HepG2 (cell line): ENCODE results near the gene DNAJC4. TPM values are rescaled to one million over a fixed set of nuclear protein-coding genes. Genes with fewer than 3 reads are reported as not detected.

Experiments used
- ATAC-seq: fragments of 200-7000 bp; cut with Tn5 transposase; 3 replicates; pipeline ENCODE4 v1.9.1; 2020; ENCODE audit warnings: mild to moderate bottlenecking, moderate library complexity
- BruUV-seq: library from RNA; stranded (reverse); fragments of 400-500 nt; replicated peaks from 2 replicates; lab custom pipeline; 2021; lab: Mats Ljungman, UMichigan
- CTCF ChIA-PET: fragments of 300-600 bp; formaldehyde crosslinking; extraction: SDS; loops from one replicate; lab custom pipeline; 2021; ENCODE audit warnings: low total read pairs, inconsistent platforms, low intra/inter-chr PET ratio; lab: Yijun Ruan, JAX
- POLR2A ChIA-PET: fragments of 350-600 bp; sonication (Branson Sonifier 250); formaldehyde crosslinking; loops from one replicate; lab custom pipeline; 2020; ENCODE audit warnings: antibody characterized with exemption, inconsistent platforms; lab: Yijun Ruan, JAX
- DNase-seq: peaks from one replicate; pipeline ENCODE4 v3.0.0-alpha.2; 2015; ENCODE audit warnings: low spot score
- FAIRE-seq: peaks from 3 replicates; lab custom pipeline; 2011; peaks lifted over from hg19 to GRCh38; lab: Jason Lieb, UNC
- H2AFZ ChIP-seq: one replicate; pipeline ENCODE4 v1.6.1; 2011; ENCODE audit warnings: low read length, inconsistent platforms
- H3K27ac ChIP-seq: fragments of 300-600 bp; 3 replicates; pipeline ENCODE4 v1.8.0; 2011; ENCODE audit warnings: mixed run types, mild to moderate bottlenecking, mixed read lengths, low read length, inconsistent platforms; ENCODE audit not compliant: insufficient read depth; ENCODE audit errors: extremely low read length
- H3K27me3 ChIP-seq, 2 experiments: fragments of 200-600 bp in 1 of 2; 2 replicates in 1 of 2; 3 replicates in 1 of 2; pipeline versions ENCODE4 v1.6.0 to v1.8.0; 2011; ENCODE audit warnings: low read length in 2 of 2, mild to moderate bottlenecking in 2 of 2, moderate library complexity in 2 of 2, inconsistent platforms in 1 of 2; ENCODE audit not compliant: insufficient read depth in 2 of 2, control insufficient read depth in 1 of 2
- H3K36me3 ChIP-seq, 2 experiments: fragments of 200-600 bp in 1 of 2; replicated peaks in 1 of 2; 2 replicates in 1 of 2; 3 replicates in 1 of 2; pipeline versions ENCODE4 v1.5.1 to v1.8.0; 2011; ENCODE audit warnings: low read length in 2 of 2, inconsistent platforms in 1 of 2; ENCODE audit not compliant: insufficient read depth in 2 of 2, control insufficient read depth in 1 of 2
- H3K4me1 ChIP-seq: 2 replicates; pipeline ENCODE4 v1.5.1; 2012; ENCODE audit warnings: low read length, inconsistent platforms; ENCODE audit not compliant: insufficient read depth
- H3K4me2 ChIP-seq: 2 replicates; pipeline ENCODE4 v1.6.0; 2011; ENCODE audit warnings: low read depth, low read length, inconsistent platforms
- H3K4me3 ChIP-seq, 3 experiments: fragments of 200-600 bp in 1 of 3; sonication (generic), shearing (Covaris generic) in 1 of 3; replicated peaks in 1 of 3; 2 replicates each; pipeline ENCODE4 v1.5.1; 2011 to 2016; ENCODE audit warnings: low read length in 3 of 3, inconsistent platforms in 2 of 3, low read depth in 2 of 3, mild to moderate bottlenecking in 2 of 3, control low read depth in 1 of 3, mixed read lengths in 1 of 3; ENCODE audit not compliant: insufficient read depth in 1 of 3
- H3K79me2 ChIP-seq: one replicate; pipeline ENCODE4 v1.6.1; 2011; ENCODE audit warnings: low read length, inconsistent platforms; ENCODE audit not compliant: insufficient read depth
- H3K9ac ChIP-seq: 2 replicates; pipeline ENCODE4 v1.6.0; 2011; ENCODE audit warnings: mild to moderate bottlenecking, low read depth, low read length, inconsistent platforms; ENCODE audit not compliant: insufficient read depth
- H3K9me3 ChIP-seq: 2 replicates; pipeline ENCODE4 v1.5.1; 2012; ENCODE audit warnings: mild to moderate bottlenecking, low read length
- H4K20me1 ChIP-seq: 2 replicates; pipeline ENCODE4 v1.6.0; 2011; ENCODE audit warnings: inconsistent platforms, mild to moderate bottlenecking, low read length, moderate library complexity; ENCODE audit not compliant: insufficient read depth
- CEBPG ChIP-seq: IDR thresholded peaks from 2 replicates; pipeline ENCODE4 v1.6.1; 2016
- HDAC2 ChIP-seq: sonication (generic); formaldehyde crosslinking; IDR thresholded peaks from 2 replicates; pipeline ENCODE4 v1.4.0; 2020; ENCODE audit warnings: missing genetic modification reagents
- NAIF1 ChIP-seq: sonication (generic); formaldehyde crosslinking; IDR thresholded peaks from 2 replicates; pipeline ENCODE4 v1.5.0; 2020; ENCODE audit warnings: mild to moderate bottlenecking, missing genetic modification reagents, borderline replicate concordance
- NFYB ChIP-seq: sonication (generic); formaldehyde crosslinking; IDR thresholded peaks from 2 replicates; pipeline ENCODE4 v1.4.0; 2020; ENCODE audit warnings: missing genetic modification reagents
- PHF5A ChIP-seq: IDR thresholded peaks from one replicate; pipeline ENCODE4 v1.6.1; 2018; ENCODE audit warnings: low read depth, missing genetic modification reagents; ENCODE audit not compliant: unreplicated experiment
- PITX1 ChIP-seq: sonication (generic); formaldehyde crosslinking; IDR thresholded peaks from 2 replicates; pipeline ENCODE4 v1.5.1; 2020; ENCODE audit warnings: mild to moderate bottlenecking, missing genetic modification reagents
- ZMAT3 ChIP-seq: sonication (generic); formaldehyde crosslinking; conservative IDR thresholded peaks from 2 replicates; pipeline ENCODE4 v1.7.0; 2021; ENCODE audit warnings: missing genetic modification reagents
- ZNF136 ChIP-seq: sonication (generic); formaldehyde crosslinking; IDR thresholded peaks from 2 replicates; pipeline ENCODE4 v1.8.1; 2022; ENCODE audit warnings: low read depth, mild to moderate bottlenecking, moderate library complexity, missing genetic modification reagents
- ZNF205 ChIP-seq: IDR thresholded peaks from 2 replicates; pipeline ENCODE4 v1.6.1; 2018; ENCODE audit warnings: missing biosample characterization, missing genetic modification reagents
- ZNF629 ChIP-seq: sonication (generic); formaldehyde crosslinking; conservative IDR thresholded peaks from 2 replicates; pipeline ENCODE4 v1.5.0; 2020; ENCODE audit warnings: missing genetic modification reagents
- ZNF749 ChIP-seq: sonication (generic); formaldehyde crosslinking; IDR thresholded peaks from 2 replicates; pipeline ENCODE4 v1.8.0; 2022; ENCODE audit warnings: mild to moderate bottlenecking, missing genetic modification reagents, moderate library complexity, borderline replicate concordance
- ZZZ3 ChIP-seq: sonication (generic); formaldehyde crosslinking; IDR thresholded peaks from 2 replicates; pipeline ENCODE4 v1.4.0; 2020; ENCODE audit warnings: missing genetic modification reagents, mild to moderate bottlenecking, borderline replicate concordance
- WGBS: methylation state at CpG from one replicate; pipeline ENCODE4 v1.1.6; 2017; ENCODE audit warnings: low lambda C conversion rate; 5-methylcytosine and 5-hydroxymethylcytosine counted together
- in situ Hi-C: cut with HindIII; loops from 2 replicates; pipeline ENCODE4 v1.10.0; 2017; ENCODE audit warnings: low pct_unique_long_range_greater_than_20kb; ENCODE audit not compliant: extremely low pct_ligation_motif_present
- intact Hi-C: fragments of 100-400 bp; cut with micrococcal nuclease; formaldehyde crosslinking; loops from one replicate; pipeline ENCODE4 v1.10.0; 2022; ENCODE audit not compliant: unreplicated experiment
- polyA plus RNA-seq, 8 experiments: library from polyadenylated mRNA; depleted of rRNA in 3 of 8; stranded (reverse) in 7 of 8; unstranded in 1 of 8; fragments of >200 nt; fragmentation: Illumina TruSeq in 4 of 8; extraction: Trizol in 4 of 8; gene quantifications; 2 replicates each; pipeline versions ENCODE4 v1.2.1 to v1.2.3, GENCODE V29; 2011 to 2016; ENCODE audit warnings: low read depth in 4 of 8, missing spikeins in 1 of 8, mixed read lengths in 1 of 8; ENCODE audit not compliant: insufficient read depth in 1 of 8
- total RNA-seq, 5 experiments: library from RNA; depleted of rRNA; stranded (reverse); fragments of >200 nt; fragmentation: Illumina TruSeq; extraction: Trizol; gene quantifications; 2 replicates each; pipeline ENCODE4 v1.2.3, GENCODE V29; 2016; ENCODE audit warnings: low read depth in 1 of 5
- TF ChIP-seq, protein P1 (sequence below): sonication (generic); formaldehyde crosslinking; IDR thresholded peaks from 2 replicates; pipeline ENCODE4 v1.4.0; 2020; ENCODE audit warnings: missing genetic modification reagents, mild to moderate bottlenecking, borderline replicate concordance
- TF ChIP-seq, protein P2 (sequence below): IDR thresholded peaks from 2 replicates; pipeline ENCODE4 v1.6.1; 2016; ENCODE audit warnings: low read depth

The DNAJC4 gene
- total and polyA plus RNA-seq, 2 of the 13 experiments (the other 11 are each of a cell fraction or from before 2014, with no cell fraction given), result 10.3 to 60.8 TPM

DNA sequence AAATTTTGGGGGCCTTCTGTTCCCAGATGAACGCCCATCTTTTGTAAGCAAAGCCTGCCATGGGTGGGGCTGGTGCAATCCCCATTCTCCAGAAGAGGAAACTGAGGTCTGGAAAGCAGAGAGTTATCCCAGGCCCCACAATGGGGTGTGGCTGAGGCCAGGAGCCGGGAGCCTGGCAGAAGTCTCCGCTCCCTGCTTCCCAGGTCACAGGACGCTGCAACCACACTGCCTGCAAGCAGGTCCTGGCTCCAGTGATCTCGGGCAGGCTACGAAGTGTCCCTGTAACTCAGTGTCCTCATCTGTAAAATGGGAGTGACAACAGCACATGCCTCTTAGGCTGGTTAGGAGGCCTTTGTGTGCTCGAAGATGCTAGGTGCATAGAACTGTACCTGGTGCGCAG is 22.7 kb downstream of the DNAJC4 start:
- Histone ChIP-seq H3K4me1 (peaks cover 46% of the 10 kb centered on the region), H3K27me3 (no peaks in the 10 kb centered on the region; a peak in 1 of 5 replicates), H4K20me1 (no peaks in the 10 kb centered on the region), H3K79me2 (peaks cover 7% of the 10 kb centered on the region), H3K4me2 (no peak overlapping the region), H3K4me3 (no peak overlapping the region), H3K27ac (no peak overlapping the region), H3K36me3 (peaks cover 5 to 10% of the 10 kb centered on the region in 2 experiments; a peak in 1 of 5 replicates), H2AFZ (no peak overlapping the region), H3K9me3 (no peaks in the 10 kb centered on the region), H3K9ac (no peak overlapping the region)
- CTCF ChIA-PET, result no interaction called here
- 90% methylated on average over 3 of the region's 8 CpGs for WGBS
- ATAC-seq (no peak), DNase-seq (no peak), FAIRE-seq (no peak)
- intact Hi-C loops (no loop called here), in situ Hi-C loops (no loop called here)
- no TSS peak for BruUV-seq
- TF ChIP-seq ZNF629, result peak; percentile 74
- TF ChIP-seq ZZZ3 (CRISPR knock-in tag), result no peak
- no peak for TF ChIP-seq PHF5A (CRISPR knock-in tag)
- TF ChIP-seq ZNF749 (CRISPR knock-in tag), result no peak
- TF ChIP-seq HDAC2, result no peak
- no peak for TF ChIP-seq CEBPG (CRISPR knock-in tag)
- TF ChIP-seq NFYB (CRISPR knock-in tag), result no peak
- TF ChIP-seq PITX1 (CRISPR knock-in tag), result no peak
- no peak for TF ChIP-seq ZNF136
- POLR2A ChIA-PET, result interaction anchor here (1.3 to 2.1 kb wide), 2 partner anchors 12 to 52 kb away, joined by 6 to 7 read pairs; partner anchors contain the start of gene ESRRA

DNA sequence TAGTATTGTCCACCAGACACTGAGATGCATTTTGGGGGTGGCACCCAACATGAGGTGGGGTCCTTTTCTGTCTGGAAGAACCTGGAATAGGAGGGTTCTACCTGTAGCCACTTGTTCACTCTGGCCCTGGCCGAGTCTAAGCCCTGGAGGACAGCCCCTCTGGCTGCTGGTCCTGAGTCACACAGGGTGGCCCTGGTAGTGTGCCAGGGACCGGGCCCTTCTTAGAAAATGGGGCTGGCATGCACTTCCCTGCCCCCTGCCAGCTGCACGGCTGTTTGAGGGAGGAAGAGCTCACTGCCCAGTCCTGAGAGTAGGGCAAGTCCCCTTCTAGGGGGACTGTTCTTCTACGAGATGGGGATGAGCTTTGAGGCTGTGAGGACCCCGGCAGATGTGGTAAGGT is 23.1 kb downstream of the DNAJC4 start:
- ChIA-PET POLR2A (no interaction called here), CTCF (no interaction called here)
- peaks cover 41% of the 10 kb centered on the region for H3K4me1 ChIP-seq
- WGBS, result 94% methylated on average over 5 of the region's 5 CpGs
- no peaks in the 10 kb centered on the region for H3K9me3 ChIP-seq
- FAIRE-seq (no peak), DNase-seq (no peak), ATAC-seq (no peak)
- H3K27ac ChIP-seq, result no peak overlapping the region
- no peak overlapping the region for H2AFZ ChIP-seq
- in situ Hi-C loops (no loop called here), intact Hi-C loops (no loop called here)
- H3K9ac ChIP-seq, result no peak overlapping the region
- H4K20me1 ChIP-seq, result no peaks in the 10 kb centered on the region
- H3K79me2 ChIP-seq, result peaks cover 7% of the 10 kb centered on the region
- H3K36me3 ChIP-seq, result peaks cover 7 to 10% of the 10 kb centered on the region in 2 experiments; a peak in 3 of 5 replicates
- no TSS peak for BruUV-seq
- no peaks in the 10 kb centered on the region; a peak in 1 of 5 replicates for H3K27me3 ChIP-seq
- H3K4me3 ChIP-seq, result no peak overlapping the region
- H3K4me2 ChIP-seq, result no peak overlapping the region
- TF ChIP-seq, protein P1, sequence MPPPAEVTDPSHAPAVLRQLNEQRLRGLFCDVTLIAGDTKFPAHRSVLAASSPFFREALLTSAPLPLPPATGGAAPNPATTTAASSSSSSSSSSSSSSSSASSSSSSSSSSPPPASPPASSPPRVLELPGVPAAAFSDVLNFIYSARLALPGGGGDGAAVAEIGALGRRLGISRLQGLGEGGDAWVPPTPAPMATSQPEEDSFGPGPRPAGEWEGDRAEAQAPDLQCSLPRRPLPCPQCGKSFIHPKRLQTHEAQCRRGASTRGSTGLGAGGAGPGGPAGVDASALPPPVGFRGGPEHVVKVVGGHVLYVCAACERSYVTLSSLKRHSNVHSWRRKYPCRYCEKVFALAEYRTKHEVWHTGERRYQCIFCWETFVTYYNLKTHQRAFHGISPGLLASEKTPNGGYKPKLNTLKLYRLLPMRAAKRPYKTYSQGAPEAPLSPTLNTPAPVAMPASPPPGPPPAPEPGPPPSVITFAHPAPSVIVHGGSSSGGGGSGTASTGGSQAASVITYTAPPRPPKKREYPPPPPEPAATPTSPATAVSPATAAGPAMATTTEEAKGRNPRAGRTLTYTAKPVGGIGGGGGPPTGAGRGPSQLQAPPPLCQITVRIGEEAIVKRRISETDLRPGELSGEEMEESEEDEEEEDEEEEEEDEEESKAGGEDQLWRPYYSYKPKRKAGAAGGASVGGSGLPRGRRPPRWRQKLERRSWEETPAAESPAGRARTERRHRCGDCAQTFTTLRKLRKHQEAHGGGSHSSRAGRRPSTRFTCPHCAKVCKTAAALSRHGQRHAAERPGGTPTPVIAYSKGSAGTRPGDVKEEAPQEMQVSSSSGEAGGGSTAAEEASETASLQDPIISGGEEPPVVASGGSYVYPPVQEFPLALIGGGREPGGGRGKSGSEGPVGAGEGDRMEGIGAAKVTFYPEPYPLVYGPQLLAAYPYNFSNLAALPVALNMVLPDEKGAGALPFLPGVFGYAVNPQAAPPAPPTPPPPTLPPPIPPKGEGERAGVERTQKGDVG (CRISPR knock-in tag), result no peak
- TF ChIP-seq NAIF1 (CRISPR knock-in tag) (no peak), ZMAT3 (no peak), ZNF205 (no peak)
- TF ChIP-seq, protein P2, sequence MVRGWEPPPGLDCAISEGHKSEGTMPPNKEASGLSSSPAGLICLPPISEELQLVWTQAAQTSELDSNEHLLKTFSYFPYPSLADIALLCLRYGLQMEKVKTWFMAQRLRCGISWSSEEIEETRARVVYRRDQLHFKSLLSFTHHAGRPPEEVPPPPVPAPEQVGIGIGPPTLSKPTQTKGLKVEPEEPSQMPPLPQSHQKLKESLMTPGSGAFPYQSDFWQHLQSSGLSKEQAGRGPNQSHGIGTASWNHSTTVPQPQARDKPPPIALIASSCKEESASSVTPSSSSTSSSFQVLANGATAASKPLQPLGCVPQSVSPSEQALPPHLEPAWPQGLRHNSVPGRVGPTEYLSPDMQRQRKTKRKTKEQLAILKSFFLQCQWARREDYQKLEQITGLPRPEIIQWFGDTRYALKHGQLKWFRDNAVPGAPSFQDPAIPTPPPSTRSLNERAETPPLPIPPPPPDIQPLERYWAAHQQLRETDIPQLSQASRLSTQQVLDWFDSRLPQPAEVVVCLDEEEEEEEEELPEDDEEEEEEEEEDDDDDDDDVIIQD (CRISPR knock-in tag), result no peak
